EL (cell line): ENCODE measurements around the gene CALHM3.
"Not testable (repeated sequence)": the region's sequence is repeated elsewhere in the genome, so short reads cannot be mapped to it uniquely, and the experiment has no call there.

Experiments used
- DNase-seq: peaks from one replicate; pipeline ENCODE4 v3.0.0-alpha.2; 2016

The CALHM3 gene

GRCh38 chr10:103502849-103503660 lies 24.0 kb upstream of the CALHM3 start:
- no peak for DNase-seq

GRCh38 chr10:103501186-103501585 lies 22.1 kb upstream of the CALHM3 start:
- no peak for DNase-seq

GRCh38 chr10:103500481-103500880 lies 21.4 kb upstream of the CALHM3 start:
- DNase-seq = no peak

GRCh38 chr10:103499881-103500280 lies 20.8 kb upstream of the CALHM3 start:
- no peak for DNase-seq

- DNase-seq = no peak
Measured at GRCh38 chr10:103498936-103499638, 20.0 kb upstream of the CALHM3 start.

DNA sequence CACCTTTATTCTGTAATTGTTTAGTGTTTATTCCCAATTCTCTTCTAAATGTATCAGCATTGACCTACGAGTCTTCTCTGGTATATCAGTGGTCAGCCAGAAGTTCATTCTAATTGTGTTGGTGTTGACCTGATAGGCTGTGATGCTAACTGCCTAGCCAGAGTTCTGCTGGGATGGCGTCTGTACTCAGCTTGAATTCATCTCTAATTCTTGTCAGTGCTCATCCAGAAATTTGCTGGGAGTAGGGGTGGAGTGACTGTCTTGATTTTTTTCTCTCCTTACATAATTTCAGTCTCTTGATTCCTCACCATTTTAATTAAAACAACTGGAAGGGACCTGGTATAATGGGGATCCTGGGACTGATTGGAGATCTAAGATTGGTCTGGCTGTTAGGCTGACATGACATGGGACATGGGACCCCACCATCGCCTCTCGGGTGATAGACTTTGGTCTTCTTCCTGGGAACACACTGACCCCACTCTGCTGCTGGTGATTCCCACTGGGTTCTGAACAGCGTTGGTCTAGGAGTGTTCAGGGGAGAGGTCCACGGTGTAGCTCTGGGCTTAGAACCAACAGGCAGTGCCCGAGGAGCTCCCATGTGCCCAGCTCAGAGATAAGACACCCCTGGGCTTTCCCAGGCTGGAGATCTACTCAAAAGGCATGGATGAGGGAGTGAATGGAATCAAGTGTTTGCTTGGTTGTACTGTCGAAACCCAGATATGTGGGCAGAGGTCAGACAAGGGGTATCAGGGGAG lies 18.3 kb upstream of the CALHM3 start:
- DNase-seq = no peak

- no peak for DNase-seq
Measured at GRCh38 chr10:103495321-103495720, 16.3 kb upstream of the CALHM3 start.

GRCh38 chr10:103493916-103494877 lies 15.2 kb upstream of the CALHM3 start:
- no peak for DNase-seq

GRCh38 chr10:103493362-103493915 lies 14.4 kb upstream of the CALHM3 start, which contains the start of gene NEURL1:
Gene NEURL1, plus strand, starts transcription at chr10:103493705. Its CDS starts 683 bp downstream, at chr10:103494388.
- DNase-seq = no peak

GRCh38 chr10:103492655-103493261 lies 13.7 kb upstream of the CALHM3 start:
- no peak for DNase-seq

DNA sequence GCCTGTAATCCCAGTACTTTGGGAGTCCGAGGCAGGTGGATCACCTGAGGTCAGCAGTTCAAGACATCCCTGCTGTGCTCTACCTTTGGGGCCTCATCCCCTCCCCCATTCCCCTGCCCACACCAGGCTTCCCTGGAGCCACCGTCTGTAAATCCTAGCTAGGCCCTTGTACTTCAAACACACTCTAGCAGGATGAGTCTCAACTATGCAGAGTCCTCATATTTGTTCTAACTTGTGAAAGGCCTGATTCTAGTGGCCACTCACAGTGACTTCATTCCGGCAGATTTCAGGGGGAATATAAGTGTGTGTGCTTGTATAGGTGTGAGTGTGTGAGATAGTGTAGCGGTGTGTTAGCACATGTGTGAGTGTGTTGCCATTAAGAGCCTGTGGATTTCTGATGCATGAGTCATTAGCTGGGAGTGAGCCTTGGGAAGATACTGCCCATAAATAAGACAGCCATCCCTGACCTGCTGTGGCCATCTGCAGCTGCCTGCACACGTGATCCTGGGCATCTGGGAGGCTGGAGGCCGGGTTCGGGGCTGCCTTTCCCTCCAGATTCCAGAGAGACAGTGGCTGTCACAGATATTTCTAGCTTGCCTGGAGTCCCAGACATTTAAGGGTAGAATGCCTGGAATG lies 12.8 kb upstream of the CALHM3 start:
- DNase-seq = peak; percentile 97

DNA sequence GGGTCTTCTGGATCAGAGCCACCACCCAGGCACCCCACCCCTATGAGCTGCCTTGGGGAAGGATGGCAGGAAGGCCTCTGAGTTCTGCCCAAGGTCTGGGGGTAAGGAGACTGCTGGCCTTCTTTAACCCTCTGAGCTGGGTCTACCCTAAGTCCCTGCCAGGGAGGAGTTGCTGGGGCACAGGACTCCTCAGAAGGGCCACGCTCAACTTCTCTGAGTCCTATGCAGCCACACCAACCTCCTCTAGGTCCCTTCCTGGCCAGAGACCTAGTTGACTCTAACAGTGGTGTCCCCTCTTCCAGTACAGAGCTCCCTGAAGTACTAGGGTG lies 11.9 kb upstream of the CALHM3 start:
- no peak for DNase-seq

DNA sequence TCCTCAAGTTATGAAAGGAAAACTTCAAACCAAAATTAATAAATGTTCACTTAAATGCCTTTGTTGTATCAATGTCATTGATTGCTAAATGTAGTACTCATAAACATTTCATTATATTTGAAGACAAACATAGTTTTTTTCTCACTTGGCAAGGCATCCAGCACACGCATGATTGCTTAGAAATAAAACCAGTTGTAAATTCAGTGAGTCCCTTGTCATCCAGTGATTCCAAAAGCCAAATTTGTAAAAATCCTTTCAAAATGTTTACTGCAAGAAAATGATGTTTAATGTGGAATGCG lies 8.3 kb upstream of the CALHM3 start:
- DNase-seq = no peak

GRCh38 chr10:103486635-103487409 lies 7.8 kb upstream of the CALHM3 start:
- DNase-seq = not testable (repeated sequence)

DNA sequence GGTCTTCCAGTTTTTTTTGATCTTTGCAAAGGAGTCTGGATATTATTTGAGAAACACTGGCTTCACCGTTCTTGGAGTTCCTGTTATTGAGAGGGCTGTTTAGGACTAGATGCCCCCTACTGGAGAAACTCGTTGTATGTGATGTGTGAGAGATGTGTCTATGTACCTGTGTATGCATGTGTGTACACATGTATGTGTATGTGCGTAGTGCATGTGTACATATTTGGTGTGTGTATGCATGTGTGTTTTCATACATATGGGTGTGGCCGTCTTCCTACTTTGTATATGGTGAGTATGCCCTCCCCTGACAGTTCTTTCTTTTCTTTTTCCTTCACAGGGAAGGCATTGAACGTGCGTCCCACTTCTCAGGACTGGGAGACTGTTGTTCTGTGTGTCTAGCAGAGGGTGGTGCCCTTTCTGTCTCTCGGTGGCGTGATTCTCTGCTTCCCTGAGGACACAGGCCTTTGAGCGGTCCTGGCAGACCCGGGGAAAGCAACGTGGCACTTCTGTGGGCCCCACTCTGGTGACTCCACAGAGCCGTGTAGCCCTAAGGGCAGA lies 3.0 kb upstream of the CALHM3 start:
- DNase-seq = peak; percentile 66

DNA sequence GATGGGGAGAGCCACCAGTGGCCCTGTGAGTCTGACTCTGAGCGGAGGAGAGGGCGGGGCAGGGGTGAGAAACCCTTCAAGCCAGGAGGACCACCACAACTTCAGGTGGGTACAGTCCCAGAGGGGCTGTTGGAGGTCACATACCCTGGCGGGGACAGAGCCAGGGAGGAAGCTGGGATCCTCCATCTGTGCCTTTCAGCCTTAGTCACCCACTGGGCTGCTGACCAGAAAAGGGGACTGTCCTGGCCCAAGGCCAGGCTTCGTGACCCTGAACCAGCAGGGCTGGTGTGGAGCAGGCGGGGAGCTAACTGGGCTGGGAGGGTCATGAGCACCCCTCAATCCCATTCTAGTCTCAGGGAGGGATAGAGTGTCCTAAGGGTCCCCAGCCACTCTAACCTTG lies 1.5 kb upstream of the CALHM3 start:
- DNase-seq = peak; percentile 56

- no peak for DNase-seq
Measured at GRCh38 chr10:103478671-103479070, 369 bp downstream of the CALHM3 start.

DNA sequence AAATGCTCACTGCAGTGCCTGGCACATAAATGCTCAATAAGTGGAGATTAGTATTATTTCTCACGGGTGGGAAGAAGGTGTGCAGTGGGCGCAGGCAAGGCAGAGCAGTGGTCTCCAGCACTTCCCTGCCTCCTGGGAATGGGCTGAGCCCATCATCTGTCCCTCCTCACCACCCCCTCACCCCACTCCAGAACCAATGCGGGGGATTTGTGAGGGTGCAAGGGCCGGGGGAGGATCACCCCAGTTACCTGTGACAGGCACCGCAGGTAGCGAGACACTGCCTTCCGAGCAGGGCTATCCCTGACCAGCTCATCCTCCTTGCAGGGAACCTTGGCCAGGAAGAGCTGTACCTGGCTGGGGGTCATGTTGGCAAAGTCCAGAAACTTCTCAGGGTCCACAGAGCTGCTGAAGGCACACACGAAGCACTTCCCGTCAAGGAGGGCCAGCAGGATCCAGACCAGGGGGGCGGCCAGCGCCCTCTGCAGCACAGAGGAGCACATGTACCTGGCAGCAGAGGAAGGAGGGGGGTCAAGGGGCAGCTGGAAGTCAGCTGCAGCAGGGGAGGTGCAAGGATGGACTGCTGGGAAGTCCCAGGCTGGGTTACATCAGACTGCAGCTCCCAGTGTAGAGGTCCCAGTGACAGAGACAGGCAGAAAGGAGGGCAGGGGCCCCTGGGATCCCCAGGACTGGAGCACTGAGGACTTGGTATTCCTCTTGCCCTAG lies 2.8 kb downstream of the CALHM3 start:
- DNase-seq = no peak

GRCh38 chr10:103475437-103475836 lies 3.6 kb downstream of the CALHM3 start:
- no peak for DNase-seq

GRCh38 chr10:103474077-103474476 lies 5.0 kb downstream of the CALHM3 start:
- no peak for DNase-seq
